ENCODE measurements around the gene SACS. TPM values are rescaled to one million over a fixed set of nuclear protein-coding genes. Genes with fewer than 3 reads are reported as not detected.

Gene SACS
- total RNA-seq, 1 experiment from 2014 or later, result 33.4 TPM

- BruUV-seq (replicated peaks), result no TSS peak
- RAD21 ChIA-PET (ENCODE audit: low non-redundant PET in 1 of 2, low total read pairs in 2 of 2, uncharacterized antibody in 2 of 2, unreplicated experiment in 2 of 2), result no interaction called here
- intact Hi-C loops (cut with micrococcal nuclease), result no loop called here
Measured at GRCh38 chr13:23348262-23349127, 85.0 kb downstream of the SACS start.

More at GRCh38 chr13:23348262-23349127, 85.0 kb downstream of the SACS start:
- Histone ChIP-seq H3K4me2 (ENCODE audit: low read length) (no peak overlapping the region), H3K9ac (ENCODE audit: low read length) (no peak overlapping the region), H3K27ac (ENCODE audit: low read depth, low read length) (no peak overlapping the region), H3K4me1 (ENCODE audit: control insufficient read depth in 1 of 2, insufficient read depth in 2 of 2, low read length in 2 of 2) (no peaks in the 10 kb centered on the region), H3K27me3 (ENCODE audit: insufficient read depth, low read length) (no peaks in the 10 kb centered on the region), H3K9me2 (ENCODE audit: insufficient read depth) (no peaks in the 10 kb centered on the region), H3K4me3 (replicated peaks in 1 of 2; ENCODE audit: low read depth in 1 of 2, low read length in 2 of 2) (no peak overlapping the region), H4K20me1 (ENCODE audit: insufficient read depth) (no peaks in the 10 kb centered on the region; the same call in 1 of the 2 replicates), H3K79me2 (ENCODE audit: insufficient read depth, low read length) (peaks cover 77% of the 10 kb centered on the region), H2AFZ (ENCODE audit: low read depth, low read length, poor library complexity, severe bottlenecking) (no peak overlapping the region), H3K36me3 (ENCODE audit: control insufficient read depth in 1 of 2, insufficient read depth in 2 of 2, low read length in 2 of 2) (peaks cover 7 to 13% of the 10 kb centered on the region in 2 experiments), H3K9me3 (ENCODE audit: control insufficient read depth in 1 of 2, insufficient read depth in 1 of 2, low read depth in 1 of 2, low read length in 2 of 2) (no peaks in the 10 kb centered on the region)
- ATAC-seq (no peak), DNase-seq (ENCODE audit: low read depth, low spot score) (no peak)
- no peak for TF ChIP-seq CEBPB (IDR thresholded peaks at IDR 0.05; ENCODE audit: low read depth)
- no peak for TF ChIP-seq FOSL1 (IDR thresholded peaks at IDR 0.05; ENCODE audit: low read depth)
- no peak for TF ChIP-seq ZFX (IDR thresholded peaks at IDR 0.05)
- TF ChIP-seq TCF7L2 (IDR thresholded peaks at IDR 0.05; ENCODE audit: borderline replicate concordance, extremely low read depth, insufficient read depth, insufficient read length), result no peak
- TF ChIP-seq ATF3 (IDR thresholded peaks at IDR 0.05), result no peak
- TF ChIP-seq, protein P1, sequence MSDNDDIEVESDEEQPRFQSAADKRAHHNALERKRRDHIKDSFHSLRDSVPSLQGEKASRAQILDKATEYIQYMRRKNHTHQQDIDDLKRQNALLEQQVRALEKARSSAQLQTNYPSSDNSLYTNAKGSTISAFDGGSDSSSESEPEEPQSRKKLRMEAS (IDR thresholded peaks at IDR 0.05), result no peak
- no peak for TF ChIP-seq SRF (IDR thresholded peaks at IDR 0.05; ENCODE audit: low read depth)
- TF ChIP-seq, protein P2, sequence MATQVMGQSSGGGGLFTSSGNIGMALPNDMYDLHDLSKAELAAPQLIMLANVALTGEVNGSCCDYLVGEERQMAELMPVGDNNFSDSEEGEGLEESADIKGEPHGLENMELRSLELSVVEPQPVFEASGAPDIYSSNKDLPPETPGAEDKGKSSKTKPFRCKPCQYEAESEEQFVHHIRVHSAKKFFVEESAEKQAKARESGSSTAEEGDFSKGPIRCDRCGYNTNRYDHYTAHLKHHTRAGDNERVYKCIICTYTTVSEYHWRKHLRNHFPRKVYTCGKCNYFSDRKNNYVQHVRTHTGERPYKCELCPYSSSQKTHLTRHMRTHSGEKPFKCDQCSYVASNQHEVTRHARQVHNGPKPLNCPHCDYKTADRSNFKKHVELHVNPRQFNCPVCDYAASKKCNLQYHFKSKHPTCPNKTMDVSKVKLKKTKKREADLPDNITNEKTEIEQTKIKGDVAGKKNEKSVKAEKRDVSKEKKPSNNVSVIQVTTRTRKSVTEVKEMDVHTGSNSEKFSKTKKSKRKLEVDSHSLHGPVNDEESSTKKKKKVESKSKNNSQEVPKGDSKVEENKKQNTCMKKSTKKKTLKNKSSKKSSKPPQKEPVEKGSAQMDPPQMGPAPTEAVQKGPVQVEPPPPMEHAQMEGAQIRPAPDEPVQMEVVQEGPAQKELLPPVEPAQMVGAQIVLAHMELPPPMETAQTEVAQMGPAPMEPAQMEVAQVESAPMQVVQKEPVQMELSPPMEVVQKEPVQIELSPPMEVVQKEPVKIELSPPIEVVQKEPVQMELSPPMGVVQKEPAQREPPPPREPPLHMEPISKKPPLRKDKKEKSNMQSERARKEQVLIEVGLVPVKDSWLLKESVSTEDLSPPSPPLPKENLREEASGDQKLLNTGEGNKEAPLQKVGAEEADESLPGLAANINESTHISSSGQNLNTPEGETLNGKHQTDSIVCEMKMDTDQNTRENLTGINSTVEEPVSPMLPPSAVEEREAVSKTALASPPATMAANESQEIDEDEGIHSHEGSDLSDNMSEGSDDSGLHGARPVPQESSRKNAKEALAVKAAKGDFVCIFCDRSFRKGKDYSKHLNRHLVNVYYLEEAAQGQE (IDR thresholded peaks at IDR 0.05; ENCODE audit: low read depth), result no peak
- no peak for TF ChIP-seq JUND (IDR thresholded peaks at IDR 0.05)
- no peak for TF ChIP-seq SP1 (IDR thresholded peaks at IDR 0.05; ENCODE audit: low read depth)
- no peak for TF ChIP-seq SIN3A (IDR thresholded peaks at IDR 0.05; ENCODE audit: low read depth)
- TF ChIP-seq POLR2AphosphoS5 (IDR thresholded peaks at IDR 0.05; ENCODE audit: low read depth, low read length), result no peak
- ChIA-PET CTCF (no interaction called here), POLR2A (no interaction called here)
